SK-N-SH (cell line): ENCODE data around the gene CHST2.

Experiments
- CTCF ChIP-seq: fragments of 200-600 bp; sonication (generic); IDR thresholded peaks from 2 replicates; pipeline ENCODE4 v1.6.1; 2017; ENCODE audit warnings: antibody characterized with exemption, mild to moderate bottlenecking, moderate library complexity
- GABPA ChIP-seq: IDR thresholded peaks from 2 replicates; pipeline ENCODE4 v1.4.0; 2012; ENCODE audit warnings: low read depth, mild to moderate bottlenecking
- NFIC ChIP-seq: IDR thresholded peaks from 2 replicates; pipeline ENCODE4 v1.4.0; 2012; ENCODE audit warnings: borderline replicate concordance
- POLR2AphosphoS5 ChIP-seq: IDR thresholded peaks from 2 replicates; pipeline ENCODE4 v1.6.1; 2012; ENCODE audit warnings: low read depth, low read length
- SIN3A ChIP-seq: IDR thresholded peaks from 2 replicates; pipeline ENCODE4 v1.6.1; 2012; ENCODE audit warnings: low read depth, mild to moderate bottlenecking, low read length, moderate library complexity, borderline replicate concordance

GRCh38 chr3:143070977-143071551 lies 48.5 kb upstream of the CHST2 start:
- TF ChIP-seq CTCF: no peak; the same call in 1 of the 2 replicates
- TF ChIP-seq GABPA: no peak
- no peak for TF ChIP-seq POLR2AphosphoS5
- TF ChIP-seq NFIC: no peak
- TF ChIP-seq SIN3A: no peak
